ENCODE measurements around the gene GDE1. TPM values are rescaled to one million over a fixed set of nuclear protein-coding genes. Genes with fewer than 3 reads are reported as not detected.

GDE1 gene
- total RNA-seq, 1 donor from 2014 or later, result 77.8 TPM

- Mint-ChIP-seq H3K27me3 (ENCODE audit: unreplicated experiment) (no peaks in the 10 kb centered on the region), H3K36me3 (ENCODE audit: unreplicated experiment) (peaks cover 12% of the 10 kb centered on the region), H3K9me3 (ENCODE audit: unreplicated experiment) (peaks cover 6% of the 10 kb centered on the region), H3K4me3 (ENCODE audit: unreplicated experiment) (no peak overlapping the region), H3K4me1 (ENCODE audit: unreplicated experiment) (peaks cover 15% of the 10 kb centered on the region), H3K27ac (ENCODE audit: unreplicated experiment) (no peak overlapping the region)
- no peak for DNase-seq (ENCODE audit: extremely low spot score, unreplicated experiment)
- TF ChIP-seq CTCF (IDR thresholded peaks at IDR 0.05), result no peak
Measured at GRCh38 chr16:19560078-19560477, 38.2 kb upstream of the GDE1 start.

DNA sequence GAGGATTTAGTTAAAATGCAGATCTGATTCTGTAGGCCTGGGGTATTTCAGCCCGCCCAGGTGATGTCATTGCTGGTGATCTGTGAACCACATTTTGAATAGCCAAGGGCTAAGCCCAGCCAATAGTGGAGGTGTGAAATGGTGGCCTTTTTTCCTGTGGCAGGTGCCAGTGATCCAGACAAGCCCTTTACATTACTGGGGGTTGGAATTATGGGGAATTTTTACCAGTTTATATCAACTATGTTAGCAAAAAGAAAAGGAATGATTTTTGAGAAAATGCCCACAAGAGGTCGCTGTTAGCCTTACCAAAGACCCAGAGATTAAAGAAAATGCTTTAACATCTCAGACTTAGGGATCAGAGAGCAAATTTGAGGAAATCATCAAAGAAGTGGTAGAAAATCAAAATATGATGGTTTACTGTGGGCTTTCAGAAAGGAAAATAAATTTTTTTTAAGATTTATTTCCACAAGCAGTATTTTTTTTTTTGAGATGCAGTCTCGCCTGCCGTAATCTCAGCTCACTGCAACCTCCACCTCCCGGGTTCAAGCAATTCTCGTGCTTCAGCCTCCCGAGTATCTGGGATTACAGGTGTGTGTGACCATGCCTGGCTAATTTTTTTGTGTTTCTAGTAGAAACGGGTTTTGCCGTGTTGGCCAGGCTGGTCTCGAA, 37.5 kb upstream of the GDE1 start:
- H3K36me3 Mint-ChIP-seq (ENCODE audit: unreplicated experiment), result peaks cover 9% of the 10 kb centered on the region
- no peaks in the 10 kb centered on the region for H3K27me3 Mint-ChIP-seq (ENCODE audit: unreplicated experiment)
- DNase-seq (ENCODE audit: extremely low spot score, unreplicated experiment), result no peak
- no peak overlapping the region for H3K27ac Mint-ChIP-seq (ENCODE audit: unreplicated experiment)
- H3K4me1 Mint-ChIP-seq (ENCODE audit: unreplicated experiment), result peaks cover 20% of the 10 kb centered on the region
- peak; percentile 74 for TF ChIP-seq CTCF (IDR thresholded peaks at IDR 0.05)
- peaks cover 6% of the 10 kb centered on the region for H3K9me3 Mint-ChIP-seq (ENCODE audit: unreplicated experiment)
- H3K4me3 Mint-ChIP-seq (ENCODE audit: unreplicated experiment), result no peak overlapping the region

DNA sequence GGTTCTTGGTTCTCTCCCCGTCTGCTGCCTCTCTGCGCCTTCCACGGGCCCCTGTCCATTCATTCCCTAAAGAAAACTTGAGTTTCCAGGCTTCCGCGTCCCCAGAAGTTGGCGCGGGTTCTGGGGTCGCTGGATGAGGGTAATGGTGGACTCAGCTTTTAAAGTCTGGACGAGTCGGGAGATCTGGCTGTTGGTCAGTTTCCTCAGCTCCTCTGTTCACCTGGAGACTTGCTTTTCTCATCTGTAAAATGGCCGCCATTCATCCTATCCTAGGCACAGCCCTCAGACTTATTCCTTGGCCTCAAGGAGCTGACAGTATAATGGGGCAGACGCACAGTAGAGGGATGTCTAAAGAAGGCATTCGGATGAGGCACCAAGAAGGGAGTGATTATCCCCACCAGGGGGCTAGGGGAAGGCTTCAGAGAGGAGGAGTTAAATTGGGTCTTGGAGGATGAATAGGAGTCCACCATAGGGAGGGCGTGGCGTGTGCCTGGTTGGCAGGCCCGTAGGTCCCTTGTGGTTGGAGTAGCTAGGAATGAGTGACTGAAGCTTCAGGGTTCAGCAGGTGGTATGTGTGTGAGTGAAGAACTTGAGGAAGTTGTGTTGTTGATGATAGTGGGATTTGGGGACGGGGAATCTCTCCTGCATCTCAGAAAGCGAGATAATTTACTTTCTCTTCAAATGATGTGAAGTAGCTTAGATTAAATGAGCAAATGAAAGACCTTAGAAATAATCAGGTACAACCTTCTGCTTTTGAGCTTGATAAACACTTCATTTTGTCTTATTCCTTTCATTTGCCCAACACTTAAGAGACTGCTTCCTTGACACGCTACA, 34.3 kb upstream of the GDE1 start:
- DNase-seq (ENCODE audit: extremely low spot score, unreplicated experiment), result no peak
- peaks cover 21% of the 10 kb centered on the region for H3K4me1 Mint-ChIP-seq (ENCODE audit: unreplicated experiment)
- H3K36me3 Mint-ChIP-seq (ENCODE audit: unreplicated experiment), result peaks cover 3% of the 10 kb centered on the region
- H3K9me3 Mint-ChIP-seq (ENCODE audit: unreplicated experiment), result no peaks in the 10 kb centered on the region
- H3K27me3 Mint-ChIP-seq (ENCODE audit: unreplicated experiment), result no peaks in the 10 kb centered on the region
- peak; percentile 37 for TF ChIP-seq CTCF (IDR thresholded peaks at IDR 0.05)
- peak overlapping the region; percentile 97 for H3K27ac Mint-ChIP-seq (ENCODE audit: unreplicated experiment)
- peak overlapping the region; percentile 90 for H3K4me3 Mint-ChIP-seq (ENCODE audit: unreplicated experiment)

- Mint-ChIP-seq H3K4me3 (ENCODE audit: unreplicated experiment) (peak within 1 kb of the TSS; percentile 90), H3K27ac (ENCODE audit: unreplicated experiment) (peak within 1 kb of the TSS; percentile 97), H3K36me3 (ENCODE audit: unreplicated experiment) (peaks cover 1% of the 10 kb centered on the region), H3K9me3 (ENCODE audit: unreplicated experiment) (no peaks in the 10 kb centered on the region), H3K4me1 (ENCODE audit: unreplicated experiment) (peaks cover 19% of the 10 kb centered on the region), H3K27me3 (ENCODE audit: unreplicated experiment) (no peaks in the 10 kb centered on the region)
- TF ChIP-seq CTCF (IDR thresholded peaks at IDR 0.05), result peak; percentile 68
- peak; percentile 99 for DNase-seq (ENCODE audit: extremely low spot score, unreplicated experiment)
Measured at GRCh38 chr16:19555186-19555937, 33.5 kb upstream of the GDE1 start, which contains the start of gene VPS35L. Gene VPS35L, plus strand, starts transcription at chr16:19555703. Its CDS starts 27 bp downstream, at chr16:19555730.

Measured in osteocyte (in vitro differentiated cells).